OCI-LY7 (cell line): ENCODE results near the gene PCDHA12. TPM values are rescaled to one million over a fixed set of nuclear protein-coding genes. Genes with fewer than 3 reads are reported as not detected.

Experiments used
- BruUV-seq: library from RNA; stranded (reverse); fragments of 400-500 nt; replicated peaks from 2 replicates; lab custom pipeline; 2021; lab: Mats Ljungman, UMichigan
- CTCF ChIA-PET: fragments of 300-600 bp; sonication (Branson Sonifier 250); formaldehyde crosslinking; loops from one replicate; lab custom pipeline; 2022; ENCODE audit warnings: antibody characterized with exemption; ENCODE audit not compliant: unreplicated experiment; lab: Charles Lee
- POLR2A ChIA-PET: fragments of 300-600 bp; sonication (Branson Sonifier 250); formaldehyde crosslinking; loops from one replicate; lab custom pipeline; 2022; ENCODE audit warnings: antibody characterized with exemption; lab: Charles Lee
- DNase-seq: peaks from one replicate; pipeline ENCODE4 v3.0.0-alpha.2; 2015; ENCODE audit warnings: low spot score
- H2AFZ ChIP-seq: fragments of 200-600 bp; sonication (generic), shearing (Covaris generic); 2 replicates; pipeline ENCODE4 v1.6.1; 2014; ENCODE audit warnings: mild to moderate bottlenecking, antibody characterized with exemption, low read length, moderate library complexity
- H3K27ac ChIP-seq: fragments of 200-600 bp; sonication (generic); 2 replicates; pipeline ENCODE4 v1.5.1; 2014; ENCODE audit warnings: mixed run types, low read depth, mild to moderate bottlenecking, moderate library complexity, low read length, inconsistent platforms; ENCODE audit not compliant: poor library complexity, severe bottlenecking
- H3K36me3 ChIP-seq: fragments of 200-600 bp; sonication (generic); 2 replicates; pipeline ENCODE4 v1.6.1; 2014; ENCODE audit warnings: mild to moderate bottlenecking, antibody characterized with exemption, low read length, moderate library complexity, mixed read lengths; ENCODE audit not compliant: insufficient read depth
- H3K4me1 ChIP-seq: fragments of 200-600 bp; sonication (generic); 2 replicates; pipeline ENCODE4 v1.5.1; 2014; ENCODE audit warnings: mild to moderate bottlenecking, low read length; ENCODE audit not compliant: insufficient read depth, poor library complexity, severe bottlenecking
- H3K4me2 ChIP-seq: fragments of 200-600 bp; sonication (generic); 2 replicates; pipeline ENCODE4 v1.6.1; 2014; ENCODE audit warnings: mild to moderate bottlenecking, low read length
- H3K4me3 ChIP-seq: fragments of 200-600 bp; sonication (generic); 2 replicates; pipeline ENCODE4 v1.5.1; 2014; ENCODE audit warnings: mild to moderate bottlenecking, low read depth, low read length; ENCODE audit not compliant: poor library complexity, severe bottlenecking
- H3K79me2 ChIP-seq: fragments of 200-600 bp; sonication (generic); 2 replicates; pipeline ENCODE4 v1.6.1; 2016; ENCODE audit warnings: low read depth, mild to moderate bottlenecking, low read length, moderate library complexity, mixed read lengths; ENCODE audit not compliant: insufficient read depth
- H3K9me2 ChIP-seq: fragments of 200-600 bp; sonication (generic); 2 replicates; pipeline ENCODE4 v1.6.1; 2016; ENCODE audit warnings: mild to moderate bottlenecking, low read length, mixed read lengths; ENCODE audit not compliant: insufficient read depth
- H3K9me3 ChIP-seq: fragments of 200-600 bp; sonication (generic); 2 replicates; pipeline ENCODE4 v1.6.1; 2014; ENCODE audit warnings: mild to moderate bottlenecking, mixed run types, low read length, mixed read lengths
- H4K20me1 ChIP-seq: fragments of 200-600 bp; sonication (generic); 2 replicates; pipeline ENCODE4 v1.6.1; 2014; ENCODE audit warnings: mild to moderate bottlenecking, antibody characterized with exemption, low read length, moderate library complexity, mixed read lengths; ENCODE audit not compliant: insufficient read depth
- CTCF ChIP-seq: fragments of 200-600 bp; sonication (generic); conservative IDR thresholded peaks from 2 replicates; pipeline ENCODE4 v1.5.1; 2014; ENCODE audit warnings: mild to moderate bottlenecking, antibody characterized with exemption, low read length, moderate library complexity, mixed read lengths
- EZH2phosphoT487 ChIP-seq: fragments of 200-600 bp; sonication (generic); IDR thresholded peaks from 2 replicates; pipeline ENCODE4 v1.6.1; 2018; ENCODE audit warnings: low read depth, borderline replicate concordance, mild to moderate bottlenecking, mixed run types, antibody characterized with exemption, low read length, moderate library complexity, mixed read lengths
- intact Hi-C: fragments of 100-400 bp; cut with micrococcal nuclease; formaldehyde crosslinking; loops from one replicate; pipeline ENCODE4 v1.10.0; 2022; ENCODE audit not compliant: unreplicated experiment
- total RNA-seq, 2 experiments: library from RNA; depleted of rRNA in 1 of 2; stranded (reverse); fragments of >200 nt in 1 of 2; shearing (Covaris generic) in 1 of 2; gene quantifications; 2 replicates each; pipeline ENCODE4 v1.2.3, GENCODE V29; 2014 to 2022

The PCDHA12 gene
- total RNA-seq, 2 experiments from 2014 or later = not detected

- no peak for TF ChIP-seq EZH2phosphoT487
- TF ChIP-seq CTCF = no peak
- ChIA-PET CTCF (no interaction called here), POLR2A (no interaction called here)
- intact Hi-C loops = no loop called here
- H3K36me3 ChIP-seq = no peaks in the 10 kb centered on the region
- no peak within 1 kb of the TSS for H3K4me2 ChIP-seq
- no peaks in the 10 kb centered on the region for H3K79me2 ChIP-seq
- BruUV-seq = no TSS peak
- H3K27ac ChIP-seq = no peak within 1 kb of the TSS
- H2AFZ ChIP-seq = no peak within 1 kb of the TSS
- H3K4me3 ChIP-seq = no peak within 1 kb of the TSS
- no peak for DNase-seq
- no peaks in the 10 kb centered on the region for H3K9me3 ChIP-seq
- no peaks in the 10 kb centered on the region for H3K4me1 ChIP-seq
- H3K9me2 ChIP-seq = no peaks in the 10 kb centered on the region
- no peaks in the 10 kb centered on the region for H4K20me1 ChIP-seq
These were observed 6.2 kb upstream of the PCDHA12 start, which contains the start of gene PCDHA11 for GRCh38 chr5:140868721-140869554. Gene PCDHA11, plus strand, starts transcription at chr5:140868957. Its CDS starts 147 bp downstream, at chr5:140869104.

GRCh38 chr5:140869555-140869886, 5.6 kb upstream of the PCDHA12 start:
- H4K20me1 ChIP-seq = no peaks in the 10 kb centered on the region
- ChIA-PET CTCF (no interaction called here), POLR2A (no interaction called here)
- no peak overlapping the region for H3K4me2 ChIP-seq
- H3K27ac ChIP-seq = no peak overlapping the region
- TF ChIP-seq CTCF (peak; percentile 59; the same call in 1 of the 2 replicates), EZH2phosphoT487 (no peak)
- no peaks in the 10 kb centered on the region for H3K79me2 ChIP-seq
- no peaks in the 10 kb centered on the region for H3K4me1 ChIP-seq
- BruUV-seq = no TSS peak
- no peaks in the 10 kb centered on the region for H3K9me3 ChIP-seq
- no peak overlapping the region for H2AFZ ChIP-seq
- intact Hi-C loops = no loop called here
- no peaks in the 10 kb centered on the region for H3K36me3 ChIP-seq
- H3K9me2 ChIP-seq = no peaks in the 10 kb centered on the region
- no peak overlapping the region for H3K4me3 ChIP-seq
- DNase-seq = peak; percentile 4
